ENCODE measurements around the gene THSD1. TPM values are rescaled to one million over a fixed set of nuclear protein-coding genes. Genes with fewer than 3 reads are reported as not detected.
"Not testable (repeated sequence)": the region's sequence is repeated elsewhere in the genome, so short reads cannot be mapped to it uniquely, and the experiment has no call there.

The THSD1 gene
- total RNA-seq, 1 experiment from 2014 or later, result 0.34 TPM

DNA sequence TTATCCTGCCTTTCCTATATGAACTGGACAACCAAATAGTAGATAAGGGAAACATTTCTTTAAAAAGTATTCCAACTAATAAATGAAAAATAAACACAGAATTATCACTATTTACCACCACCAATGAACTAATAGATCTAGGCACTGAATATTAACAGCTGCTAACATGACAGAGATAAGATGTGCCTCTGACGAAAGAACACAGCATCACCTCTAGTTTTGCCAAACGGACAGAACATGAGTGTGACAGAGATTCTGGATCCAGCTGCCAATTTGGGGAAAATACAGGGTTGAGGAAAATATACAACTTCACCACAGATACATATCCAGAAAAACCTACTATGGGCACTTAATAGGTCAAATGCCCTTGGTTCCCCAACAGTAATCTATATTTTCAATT, 26.5 kb upstream of the THSD1 start:
- peaks cover 57% of the 10 kb centered on the region for H3K36me3 ChIP-seq
- H3K4me3 ChIP-seq, result no peak overlapping the region
- H3K4me1 ChIP-seq (replicated peaks), result peaks cover 22% of the 10 kb centered on the region
- H3K27ac ChIP-seq, result no peak overlapping the region
- H3K27me3 ChIP-seq (replicated peaks), result no peaks in the 10 kb centered on the region
- DNase-seq (ENCODE audit: low read depth in 1 of 2, low spot score in 2 of 2), result no peak
- no peaks in the 10 kb centered on the region for H3K9me3 ChIP-seq (replicated peaks)

DNA sequence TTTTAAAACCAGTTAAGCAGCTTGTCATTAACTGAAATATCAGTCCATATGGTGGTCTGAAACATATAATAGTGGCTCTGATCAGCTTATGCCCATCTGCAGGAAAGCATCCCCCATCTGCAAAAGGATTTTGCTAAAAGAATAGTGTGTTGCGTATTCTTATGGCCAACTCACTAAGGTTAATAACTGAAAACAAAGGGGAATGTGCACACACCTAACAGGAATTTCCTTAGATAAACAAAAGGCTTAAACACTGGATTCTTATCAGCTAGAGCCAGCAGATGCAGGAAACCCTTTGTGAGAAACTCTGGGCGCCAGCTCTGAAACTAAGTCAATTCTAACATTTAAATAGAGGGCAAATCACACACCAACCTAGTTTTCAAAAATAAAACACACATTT, 22.3 kb upstream of the THSD1 start:
- peak overlapping the region; percentile 38; the same call in 1 of the 2 replicates for H3K27ac ChIP-seq
- peak in 1 of 2 experiments; percentile 22 for DNase-seq (ENCODE audit: low read depth in 1 of 2, low spot score in 2 of 2)
- peaks cover 58% of the 10 kb centered on the region for H3K36me3 ChIP-seq
- H3K4me3 ChIP-seq, result no peak overlapping the region
- peaks cover 22% of the 10 kb centered on the region for H3K4me1 ChIP-seq (replicated peaks)
- no peaks in the 10 kb centered on the region for H3K9me3 ChIP-seq (replicated peaks)
- H3K27me3 ChIP-seq (replicated peaks), result no peaks in the 10 kb centered on the region

DNA sequence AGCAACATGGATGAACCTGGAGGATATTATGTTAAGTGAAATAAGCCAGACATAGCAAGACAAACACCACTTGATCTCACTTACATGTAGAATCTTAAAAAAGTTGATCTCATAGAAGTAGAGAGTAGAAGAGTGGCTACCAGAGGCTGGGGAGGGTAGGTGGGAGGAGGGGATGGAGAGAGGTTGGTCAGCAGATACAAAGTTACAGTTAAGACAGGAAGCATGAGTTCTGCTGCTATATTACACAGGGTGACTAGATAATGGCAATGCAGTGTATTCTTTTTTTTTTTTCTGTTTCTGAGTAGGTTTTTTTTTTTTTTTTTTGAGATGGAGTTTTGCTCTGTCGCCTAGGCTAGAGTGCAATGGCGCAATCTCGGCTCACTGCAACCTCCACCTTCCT, 15.2 kb upstream of the THSD1 start:
- no peak overlapping the region for H3K27ac ChIP-seq
- H3K27me3 ChIP-seq (replicated peaks), result no peaks in the 10 kb centered on the region
- H3K36me3 ChIP-seq, result peaks cover 51% of the 10 kb centered on the region
- no peaks in the 10 kb centered on the region for H3K9me3 ChIP-seq (replicated peaks)
- H3K4me1 ChIP-seq (replicated peaks), result no peaks in the 10 kb centered on the region
- no peak for DNase-seq (ENCODE audit: low read depth in 1 of 2, low spot score in 2 of 2)
- H3K4me3 ChIP-seq, result no peak overlapping the region

DNA sequence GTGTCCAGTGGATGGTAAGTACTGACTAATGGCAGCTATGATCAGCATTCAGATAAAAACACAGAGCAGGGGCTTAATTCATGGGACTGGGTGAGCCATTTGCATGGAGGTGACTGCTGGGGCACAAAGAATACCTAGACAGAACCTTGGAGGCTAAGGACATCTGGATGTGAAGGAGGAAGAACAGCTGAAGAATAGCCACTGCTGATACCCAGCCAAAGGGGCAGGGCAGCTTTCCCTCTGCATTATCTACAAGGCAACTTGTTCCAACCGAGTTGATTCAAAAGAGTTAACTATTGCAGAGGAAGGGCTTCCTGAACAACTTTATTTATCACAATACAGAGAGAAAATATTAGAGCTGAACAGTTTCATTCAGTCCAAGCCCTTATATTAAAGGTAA, 13.1 kb upstream of the THSD1 start:
- H3K36me3 ChIP-seq, result peaks cover 45% of the 10 kb centered on the region

DNA sequence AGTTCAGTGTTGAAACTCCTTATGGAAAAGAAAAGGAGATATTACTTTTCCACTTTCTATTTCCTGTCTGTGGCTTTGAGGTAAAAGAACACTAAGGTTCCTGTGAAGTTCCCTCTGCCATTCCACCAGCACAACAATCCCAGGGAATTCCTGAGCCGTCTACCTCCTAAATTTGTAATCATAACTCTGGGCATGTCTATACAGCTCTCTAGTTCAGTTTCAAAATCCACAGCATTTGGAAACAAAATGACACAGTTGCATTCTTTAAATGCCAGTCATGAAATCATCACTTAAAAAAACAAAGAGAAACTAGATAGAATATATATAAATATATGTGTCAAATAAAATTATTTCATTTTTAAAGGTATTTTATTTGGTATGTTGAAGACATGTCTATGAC, 9.0 kb upstream of the THSD1 start:
- H3K4me3 ChIP-seq, result no peak overlapping the region
- H3K36me3 ChIP-seq, result peaks cover 36% of the 10 kb centered on the region
- DNase-seq (ENCODE audit: low read depth in 1 of 2, low spot score in 2 of 2), result no peak
- no peak overlapping the region for H3K27ac ChIP-seq
- H3K4me1 ChIP-seq (replicated peaks), result peaks cover 5% of the 10 kb centered on the region
- no peaks in the 10 kb centered on the region for H3K27me3 ChIP-seq (replicated peaks)
- no peaks in the 10 kb centered on the region for H3K9me3 ChIP-seq (replicated peaks)

More for the DNA sequence above, 13.1 kb upstream of the THSD1 start:
- H3K27ac ChIP-seq, result no peak overlapping the region
- no peak for DNase-seq (ENCODE audit: low read depth in 1 of 2, low spot score in 2 of 2)
- H3K9me3 ChIP-seq (replicated peaks), result no peaks in the 10 kb centered on the region
- peaks cover 5% of the 10 kb centered on the region for H3K4me1 ChIP-seq (replicated peaks)
- H3K27me3 ChIP-seq (replicated peaks), result no peaks in the 10 kb centered on the region
- H3K4me3 ChIP-seq, result no peak overlapping the region

DNA sequence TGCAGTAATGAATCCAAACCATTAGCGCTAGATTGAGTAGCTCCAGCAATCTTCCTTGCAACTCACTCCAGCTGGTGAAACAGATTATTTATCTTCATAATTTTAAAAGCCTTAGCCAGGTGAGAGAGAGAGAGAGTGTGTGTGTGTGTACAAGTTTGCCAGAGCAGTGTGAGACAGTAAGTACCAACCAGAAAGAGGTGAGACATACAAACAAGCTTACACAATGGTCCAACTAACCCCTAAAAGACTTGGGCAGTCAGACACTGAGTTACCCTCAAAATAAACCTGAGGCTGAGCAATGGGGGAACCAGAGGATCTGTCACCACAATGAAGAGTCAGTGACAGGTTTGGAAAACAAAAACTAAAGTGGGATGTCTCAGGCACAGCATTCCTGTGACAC, 8.1 kb upstream of the THSD1 start:
- H3K27ac ChIP-seq, result no peak overlapping the region
- no peak overlapping the region for H3K4me3 ChIP-seq
- H3K27me3 ChIP-seq (replicated peaks), result no peaks in the 10 kb centered on the region
- H3K4me1 ChIP-seq (replicated peaks), result peaks cover 5% of the 10 kb centered on the region
- H3K9me3 ChIP-seq (replicated peaks), result no peaks in the 10 kb centered on the region
- H3K36me3 ChIP-seq, result peaks cover 36% of the 10 kb centered on the region
- DNase-seq (ENCODE audit: low read depth in 1 of 2, low spot score in 2 of 2), result no peak

DNA sequence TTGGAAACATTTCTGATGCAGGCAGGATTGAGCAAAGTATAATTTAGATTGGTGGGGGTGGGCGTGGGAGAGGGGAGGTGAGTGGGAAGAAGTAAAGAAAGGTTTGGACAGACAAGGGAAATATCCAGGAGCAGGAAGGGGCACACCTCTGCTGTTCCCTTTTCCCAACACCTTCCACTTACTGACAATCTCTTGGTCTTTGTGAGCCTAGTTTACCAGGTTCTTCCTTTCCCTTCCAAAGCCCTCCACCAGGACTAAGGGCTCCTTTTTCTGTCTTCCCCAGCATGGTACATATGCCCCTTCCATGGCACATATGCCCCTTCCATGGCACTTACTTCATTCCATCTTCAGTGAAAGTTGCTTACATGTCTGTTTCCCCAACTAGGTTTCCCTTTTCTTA, 6.2 kb upstream of the THSD1 start:
- Histone ChIP-seq H3K9me3 (replicated peaks) (no peaks in the 10 kb centered on the region), H3K36me3 (peaks cover 25% of the 10 kb centered on the region), H3K4me1 (replicated peaks) (peaks cover 5% of the 10 kb centered on the region), H3K27ac (no peak overlapping the region), H3K4me3 (no peak overlapping the region), H3K27me3 (replicated peaks) (no peaks in the 10 kb centered on the region)
- no peak for DNase-seq (ENCODE audit: low read depth in 1 of 2, low spot score in 2 of 2)

DNA sequence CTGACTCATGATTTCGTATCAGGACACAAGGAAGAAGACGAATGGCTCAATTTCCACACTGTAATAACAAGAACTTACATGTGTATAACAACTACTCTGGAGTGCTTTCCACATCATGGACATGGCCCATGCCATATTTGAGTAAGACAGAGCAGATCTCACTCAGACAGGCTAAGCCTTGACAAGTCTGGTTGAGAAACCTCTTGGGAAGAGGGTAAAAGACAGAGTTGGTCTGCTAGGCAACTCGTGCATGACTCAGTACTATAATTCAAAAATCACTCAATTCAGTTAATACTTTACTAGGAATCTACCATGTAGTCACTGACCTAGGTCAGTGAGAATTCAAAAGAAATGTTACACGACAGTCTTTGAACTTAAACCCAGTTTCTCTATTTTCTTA, 5.7 kb upstream of the THSD1 start:
- no peak for DNase-seq (ENCODE audit: low read depth in 1 of 2, low spot score in 2 of 2)
- H3K27ac ChIP-seq, result no peak overlapping the region

DNA sequence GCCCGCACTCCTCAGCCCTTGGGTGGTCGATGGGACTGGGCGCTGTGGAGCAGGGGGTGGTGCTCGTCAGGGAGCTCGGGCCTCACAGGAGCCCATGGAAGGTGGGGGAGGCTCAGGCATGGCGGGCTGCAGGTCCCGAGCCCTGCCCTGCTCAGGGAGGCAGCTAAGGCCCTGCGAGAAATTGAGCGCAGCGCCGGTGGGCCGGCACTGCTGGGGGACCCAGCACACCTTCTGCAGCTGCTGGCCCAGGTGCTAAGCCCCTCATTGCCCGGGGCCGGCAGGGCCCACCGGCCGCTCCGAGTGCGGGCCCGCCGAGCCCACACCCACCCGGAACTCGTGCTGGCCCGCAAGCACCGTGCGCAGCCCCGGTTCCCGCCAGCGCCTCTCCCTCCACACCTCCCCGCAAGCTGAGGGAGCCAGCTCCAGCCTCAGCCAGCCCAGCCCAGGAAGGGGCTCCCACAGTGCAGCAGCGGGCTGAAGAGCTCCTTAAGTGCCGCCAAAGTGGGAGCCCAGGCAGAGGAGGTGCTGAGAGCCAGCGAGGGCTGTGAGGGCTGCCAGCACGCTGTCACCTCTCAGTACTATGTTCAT, 2.2 kb upstream of the THSD1 start:
- H3K36me3 ChIP-seq; H3K4me3 ChIP-seq; H3K9me3 ChIP-seq (replicated peaks); H3K4me1 ChIP-seq (replicated peaks); H3K27ac ChIP-seq; DNase-seq (ENCODE audit: low read depth in 1 of 2, low spot score in 2 of 2): not testable (repeated sequence)
- H3K27me3 ChIP-seq (replicated peaks), result peaks cover 25% of the 10 kb centered on the region

More for the DNA sequence above, 5.7 kb upstream of the THSD1 start:
- H3K4me1 ChIP-seq (replicated peaks), result peaks cover 5% of the 10 kb centered on the region
- H3K27me3 ChIP-seq (replicated peaks), result peaks cover 3% of the 10 kb centered on the region; the same call in 1 of the 2 replicates
- H3K36me3 ChIP-seq, result peaks cover 21% of the 10 kb centered on the region
- H3K9me3 ChIP-seq (replicated peaks), result no peaks in the 10 kb centered on the region
- no peak overlapping the region for H3K4me3 ChIP-seq

DNA sequence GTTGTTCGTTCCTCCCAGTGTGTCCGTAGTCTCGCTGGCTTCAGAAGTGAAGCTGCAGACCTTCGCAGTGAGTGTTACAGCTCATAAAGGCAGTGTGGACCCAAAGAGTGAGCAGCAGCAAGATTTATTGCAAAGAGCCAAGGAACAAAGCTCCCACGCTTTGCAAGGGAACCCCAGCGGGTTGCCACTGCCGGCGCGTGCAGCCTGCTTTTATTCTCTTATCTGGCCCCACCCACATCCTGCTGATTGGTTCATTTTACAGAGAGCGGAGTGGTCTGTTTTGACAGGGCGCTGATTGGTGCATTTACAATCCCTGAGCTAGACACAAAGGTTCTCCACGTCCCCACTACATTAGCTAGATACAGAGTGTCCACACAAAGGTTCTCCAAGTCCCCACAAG, 1.5 kb upstream of the THSD1 start:
- not testable (repeated sequence) for H3K9me3 ChIP-seq (replicated peaks); H3K4me1 ChIP-seq (replicated peaks); H3K4me3 ChIP-seq; H3K36me3 ChIP-seq; DNase-seq (ENCODE audit: low read depth in 1 of 2, low spot score in 2 of 2); H3K27ac ChIP-seq
- H3K27me3 ChIP-seq (replicated peaks), result peaks cover 31% of the 10 kb centered on the region

DNA sequence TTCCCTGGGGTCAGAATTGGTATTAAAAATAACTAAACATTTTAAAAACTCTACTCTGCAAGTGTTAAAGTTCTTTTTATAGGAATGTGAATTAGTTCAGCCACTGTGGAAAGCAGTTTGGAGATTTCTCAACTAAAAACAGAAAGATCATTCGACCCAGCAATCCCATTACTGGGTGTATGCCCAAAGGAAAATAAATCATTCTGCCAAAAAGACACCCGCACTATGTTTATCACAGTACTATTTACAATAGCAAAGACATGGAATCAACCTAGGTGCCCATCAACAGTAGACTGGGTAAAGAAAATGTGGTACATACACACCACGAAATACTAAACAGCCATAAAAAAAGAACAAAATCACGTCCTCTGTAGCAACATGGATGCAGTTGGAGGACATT, 657 bp upstream of the THSD1 start:
- Histone ChIP-seq H3K27me3 (replicated peaks) (peaks cover 32% of the 10 kb centered on the region), H3K9me3 (replicated peaks) (no peaks in the 10 kb centered on the region), H3K36me3 (no peaks in the 10 kb centered on the region), H3K27ac (no peak overlapping the region), H3K4me3 (no peak overlapping the region), H3K4me1 (replicated peaks) (peaks cover 7% of the 10 kb centered on the region)
- no peak for DNase-seq (ENCODE audit: low read depth in 1 of 2, low spot score in 2 of 2)

DNA sequence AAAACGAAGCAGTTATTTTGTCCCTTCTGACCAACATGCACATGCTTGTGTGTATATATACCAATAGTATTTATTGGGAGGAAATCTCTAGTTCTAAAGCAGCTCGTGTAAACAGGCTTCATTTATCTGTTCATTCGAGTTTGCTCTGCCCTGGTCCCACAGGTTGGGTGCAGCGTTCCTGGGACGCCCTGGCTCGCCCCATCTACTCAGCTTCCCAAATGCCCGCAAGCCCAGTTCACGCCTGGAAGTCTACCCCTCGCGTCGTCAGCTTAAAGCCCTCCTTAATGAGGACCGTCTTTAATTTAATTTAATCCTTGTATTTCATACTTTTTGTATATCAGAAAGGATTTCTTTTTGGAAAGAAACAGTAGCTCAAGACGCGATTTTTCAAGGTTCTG, 604 bp downstream of the THSD1 start:
- Histone ChIP-seq H3K27me3 (replicated peaks) (peaks cover 32% of the 10 kb centered on the region), H3K4me3 (peak overlapping the region; percentile 30; the same call in 1 of the 2 replicates), H3K9me3 (replicated peaks) (no peaks in the 10 kb centered on the region), H3K27ac (no peak overlapping the region), H3K4me1 (replicated peaks) (peaks cover 7% of the 10 kb centered on the region), H3K36me3 (no peaks in the 10 kb centered on the region)
- DNase-seq (ENCODE audit: low read depth in 1 of 2, low spot score in 2 of 2), result no peak

DNA sequence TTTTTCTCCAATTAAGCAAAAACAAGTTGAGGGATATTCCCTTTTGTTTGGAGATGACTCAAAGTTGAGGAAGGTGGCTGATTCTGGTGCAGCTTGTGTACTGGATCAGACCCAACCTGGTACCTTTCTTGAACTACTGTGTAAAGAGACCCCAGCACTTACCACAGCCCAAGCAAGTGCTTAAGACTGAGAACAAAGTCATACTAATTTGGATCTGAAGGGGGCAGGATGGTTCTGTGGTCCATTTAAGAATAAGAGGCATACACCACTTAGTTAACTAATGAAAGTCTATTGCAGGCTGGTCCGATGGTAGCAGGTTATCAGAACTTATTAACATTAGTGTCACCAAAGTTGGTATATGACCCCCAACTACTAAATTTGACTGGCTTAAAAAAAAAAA, 6.3 kb downstream of the THSD1 start:
- Histone ChIP-seq H3K9me3 (replicated peaks) (no peaks in the 10 kb centered on the region), H3K27me3 (replicated peaks) (peaks cover 11% of the 10 kb centered on the region), H3K4me1 (replicated peaks) (no peaks in the 10 kb centered on the region), H3K36me3 (no peaks in the 10 kb centered on the region), H3K27ac (no peak overlapping the region), H3K4me3 (no peak overlapping the region)
- no peak for DNase-seq (ENCODE audit: low read depth in 1 of 2, low spot score in 2 of 2)

DNA sequence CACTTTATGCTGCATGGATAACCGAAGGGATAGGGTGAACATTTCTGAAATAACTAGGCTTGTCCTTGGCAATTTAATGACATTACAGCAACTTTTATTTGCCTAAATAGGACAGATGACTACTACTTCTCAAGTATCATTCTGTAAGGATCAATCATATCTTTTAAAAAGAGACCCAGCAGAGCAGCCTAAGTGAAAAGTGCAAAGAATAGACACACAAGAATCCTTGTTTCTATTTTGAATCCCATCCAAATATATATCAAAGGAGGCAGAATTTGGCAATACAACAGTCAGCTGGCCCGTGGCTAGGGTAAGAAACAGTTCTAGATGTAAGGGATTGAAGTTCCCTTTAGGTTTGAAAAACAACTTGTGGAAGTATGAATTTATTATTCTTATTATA, 6.9 kb downstream of the THSD1 start:
- DNase-seq (ENCODE audit: low read depth in 1 of 2, low spot score in 2 of 2), result no peak
- Histone ChIP-seq H3K27me3 (replicated peaks) (peaks cover 8% of the 10 kb centered on the region; the same call in 1 of the 2 replicates), H3K4me1 (replicated peaks) (no peaks in the 10 kb centered on the region), H3K9me3 (replicated peaks) (no peaks in the 10 kb centered on the region), H3K27ac (no peak overlapping the region), H3K4me3 (no peak overlapping the region), H3K36me3 (no peaks in the 10 kb centered on the region)

DNA sequence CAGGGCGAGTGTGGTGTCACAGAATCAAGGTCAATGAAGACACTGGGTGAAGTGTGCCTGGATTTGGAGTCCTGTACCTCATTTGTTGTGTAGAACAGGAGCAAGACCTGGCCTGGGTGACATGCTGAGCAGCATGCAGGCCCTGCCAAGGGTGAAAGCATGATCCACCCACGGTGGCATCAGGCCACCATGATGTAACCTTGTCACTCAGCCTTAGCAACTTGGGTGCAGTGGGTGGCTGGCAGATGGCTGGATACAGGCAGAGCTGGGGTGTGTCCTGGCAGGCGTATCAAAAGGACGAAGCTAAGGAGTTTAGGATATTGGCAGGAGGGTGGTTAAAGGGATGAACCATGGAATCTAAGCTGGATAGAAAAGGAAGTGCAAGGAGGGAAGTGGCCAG, 10.3 kb downstream of the THSD1 start:
- no peaks in the 10 kb centered on the region for H3K36me3 ChIP-seq
- no peak overlapping the region for H3K27ac ChIP-seq
- no peaks in the 10 kb centered on the region for H3K4me1 ChIP-seq (replicated peaks)
- H3K27me3 ChIP-seq (replicated peaks), result no peaks in the 10 kb centered on the region
- H3K4me3 ChIP-seq, result no peak overlapping the region
- H3K9me3 ChIP-seq (replicated peaks), result no peaks in the 10 kb centered on the region
- DNase-seq (ENCODE audit: low read depth in 1 of 2, low spot score in 2 of 2), result no peak
